ACHN (cell line): ENCODE data around the gene CDC42BPA.
"Not testable (repeated sequence)": the region's sequence is repeated elsewhere in the genome, so short reads cannot be mapped to it uniquely, and the experiment has no call there.

ENCODE experiments used
- DNase-seq: peaks from one replicate; pipeline ENCODE4 v3.0.0-alpha.2; 2015
- in situ Hi-C: cut with HindIII; loops from 2 replicates; pipeline ENCODE4 v1.10.0; 2017; ENCODE audit warnings: low sequenced_read_pairs, low pct_ligation_motif_present, low pct_unique_long_range_greater_than_20kb

The CDC42BPA gene

GRCh38 chr1:227342075-227342829, 24.0 kb upstream of the CDC42BPA start:
- peak; percentile 17 for DNase-seq
- in situ Hi-C loops, result no loop called here

DNA sequence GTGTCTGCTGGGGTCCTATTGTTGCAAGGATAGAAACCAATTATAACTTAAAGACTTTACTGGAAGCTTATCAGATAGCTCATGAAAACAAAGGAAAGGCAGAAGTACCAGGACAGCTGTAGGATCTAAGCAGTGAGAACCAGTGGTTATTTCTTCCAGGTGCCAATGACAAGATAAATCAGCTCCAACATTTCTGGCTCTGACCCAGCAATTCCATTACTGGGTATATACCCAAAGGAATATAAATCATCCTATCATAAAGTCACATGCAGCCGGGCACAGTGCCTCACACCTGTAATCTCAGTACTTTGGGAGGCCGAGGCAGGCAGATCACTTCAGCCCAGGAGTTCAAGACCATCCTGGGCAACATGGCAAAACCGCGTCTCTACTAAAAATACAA, 17.8 kb upstream of the CDC42BPA start:
- in situ Hi-C loops, DNase-seq: not testable (repeated sequence)

- in situ Hi-C loops, result no loop called here
- no peak for DNase-seq
Measured at GRCh38 chr1:227335242-227336020, 17.1 kb upstream of the CDC42BPA start.

- in situ Hi-C loops, result no loop called here
- peak; percentile 94 for DNase-seq
Measured at GRCh38 chr1:227333423-227333822, 15.1 kb upstream of the CDC42BPA start.

GRCh38 chr1:227330279-227331076, 12.2 kb upstream of the CDC42BPA start:
- in situ Hi-C loops, result no loop called here
- DNase-seq, result no peak

GRCh38 chr1:227328405-227329019, 10.2 kb upstream of the CDC42BPA start:
- in situ Hi-C loops, result no loop called here
- DNase-seq, result no peak

GRCh38 chr1:227325156-227325555, 6.9 kb upstream of the CDC42BPA start:
- in situ Hi-C loops, result no loop called here
- no peak for DNase-seq

- DNase-seq, result no peak
- in situ Hi-C loops, result no loop called here
Measured at GRCh38 chr1:227323967-227324268, 5.6 kb upstream of the CDC42BPA start.

DNA sequence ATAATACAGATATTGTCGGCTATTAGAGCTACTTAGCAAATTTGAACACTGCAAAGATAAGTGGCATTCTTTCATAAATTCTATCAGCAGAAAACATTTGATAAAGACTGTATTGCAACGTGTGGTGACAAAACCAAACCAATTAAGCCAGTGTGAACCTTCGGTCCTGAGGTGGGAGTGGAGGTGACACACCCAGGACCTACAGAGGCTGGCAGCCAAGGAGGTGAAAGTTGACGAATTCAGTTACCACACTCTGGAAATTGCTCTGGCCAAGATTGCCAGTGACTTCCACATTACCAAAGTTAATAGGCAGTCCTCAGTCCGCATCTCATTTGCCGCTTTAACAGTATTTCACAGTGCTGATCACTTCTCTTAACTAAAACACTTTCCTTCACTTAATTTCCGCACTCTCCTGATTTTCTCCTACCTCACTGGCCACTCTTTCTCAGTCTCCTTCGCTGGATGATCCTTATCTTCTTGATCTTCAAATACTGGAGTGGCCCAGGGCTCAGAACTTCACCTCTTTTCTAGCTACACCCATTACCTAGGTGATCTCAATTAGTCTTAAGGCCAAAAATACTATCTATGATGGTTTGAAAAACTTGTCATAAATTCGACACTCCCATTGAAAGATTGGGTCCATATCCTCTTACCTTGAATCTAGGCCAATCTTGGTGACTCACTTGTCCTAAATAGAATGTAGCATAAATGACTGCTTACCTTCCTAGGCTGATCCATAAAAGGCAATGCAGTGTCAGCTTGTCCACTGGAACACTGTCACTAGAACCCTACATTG, 5.1 kb upstream of the CDC42BPA start:
- no peak for DNase-seq
- in situ Hi-C loops, result no loop called here

- DNase-seq, result no peak
- in situ Hi-C loops, result no loop called here
Measured at GRCh38 chr1:227322376-227322775, 4.1 kb upstream of the CDC42BPA start.

DNA sequence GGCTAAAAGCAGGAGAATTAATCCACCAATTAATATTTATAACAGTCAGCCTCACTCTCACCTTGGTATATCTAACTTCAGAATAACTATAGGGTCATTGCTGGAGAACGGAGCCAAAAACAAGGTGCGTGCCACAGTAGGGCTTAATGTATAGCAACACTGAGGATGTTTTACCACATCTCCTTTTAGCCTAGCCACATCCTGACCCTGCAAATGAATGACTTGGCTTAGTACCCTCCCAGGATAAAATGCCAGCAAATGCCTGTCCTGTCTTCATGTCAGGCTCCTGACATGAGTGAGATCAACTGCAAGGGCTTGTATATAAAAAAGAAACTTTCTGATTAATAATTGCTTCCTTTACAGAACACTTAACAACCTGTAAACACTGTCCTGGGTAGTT, 2.7 kb upstream of the CDC42BPA start:
- in situ Hi-C loops, result no loop called here
- no peak for DNase-seq

DNA sequence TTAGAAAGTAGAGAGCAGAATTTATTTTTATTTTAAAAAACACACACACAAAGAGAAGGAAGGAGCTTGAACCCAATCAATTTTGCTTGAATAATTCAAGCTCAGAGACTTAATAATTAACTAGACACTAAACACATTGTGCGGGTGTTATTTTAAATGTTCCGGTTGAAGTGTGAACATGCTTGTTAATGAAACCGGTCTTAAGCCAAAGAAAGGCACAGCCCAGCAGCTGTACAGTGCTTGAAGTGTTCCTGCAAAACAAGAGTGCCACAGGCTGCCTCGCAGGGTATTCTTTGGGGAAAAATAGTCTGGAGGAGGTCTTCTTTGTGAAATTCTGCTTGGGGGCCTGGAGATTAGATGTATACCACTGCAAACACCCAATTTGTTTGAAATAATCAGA, 2.2 kb upstream of the CDC42BPA start:
- DNase-seq, result no peak
- in situ Hi-C loops, result no loop called here

DNA sequence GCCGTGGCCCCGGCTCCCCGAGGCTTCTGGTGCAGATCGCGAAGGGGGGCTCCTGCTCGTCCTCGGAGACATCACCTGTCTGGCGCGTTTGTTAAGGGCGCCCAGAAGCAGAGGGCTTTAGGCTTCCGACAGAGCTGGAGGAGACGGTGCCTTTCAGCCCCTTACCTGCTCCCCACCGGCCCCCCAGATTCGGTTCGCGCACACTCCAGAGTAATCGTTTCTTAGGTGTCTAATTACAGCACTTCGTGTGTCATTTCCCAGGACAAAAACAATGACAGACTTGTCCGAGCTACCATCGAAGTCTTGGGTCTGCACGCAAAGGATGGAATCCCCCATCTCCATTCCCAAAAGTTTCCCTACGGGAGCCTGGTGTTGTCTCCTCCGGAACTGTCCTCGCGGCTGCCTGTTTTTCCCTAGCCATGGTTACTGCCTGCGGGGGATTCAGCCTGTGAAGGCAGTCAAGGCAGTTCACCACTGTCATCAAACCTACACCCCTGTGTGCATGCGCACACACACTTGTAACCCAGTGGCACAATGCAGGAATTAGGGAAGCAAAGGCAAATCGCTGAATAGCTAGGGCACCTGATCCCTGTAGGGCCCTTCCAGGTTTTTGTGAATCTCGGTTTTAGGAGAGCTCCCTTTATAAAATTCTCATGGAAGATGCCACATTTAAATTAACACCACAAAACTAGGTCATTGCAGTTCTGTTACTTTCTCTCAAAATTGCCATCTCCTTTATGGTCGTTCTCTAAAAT, 738 bp upstream of the CDC42BPA start:
- in situ Hi-C loops, result no loop called here
- DNase-seq, result no peak

DNA sequence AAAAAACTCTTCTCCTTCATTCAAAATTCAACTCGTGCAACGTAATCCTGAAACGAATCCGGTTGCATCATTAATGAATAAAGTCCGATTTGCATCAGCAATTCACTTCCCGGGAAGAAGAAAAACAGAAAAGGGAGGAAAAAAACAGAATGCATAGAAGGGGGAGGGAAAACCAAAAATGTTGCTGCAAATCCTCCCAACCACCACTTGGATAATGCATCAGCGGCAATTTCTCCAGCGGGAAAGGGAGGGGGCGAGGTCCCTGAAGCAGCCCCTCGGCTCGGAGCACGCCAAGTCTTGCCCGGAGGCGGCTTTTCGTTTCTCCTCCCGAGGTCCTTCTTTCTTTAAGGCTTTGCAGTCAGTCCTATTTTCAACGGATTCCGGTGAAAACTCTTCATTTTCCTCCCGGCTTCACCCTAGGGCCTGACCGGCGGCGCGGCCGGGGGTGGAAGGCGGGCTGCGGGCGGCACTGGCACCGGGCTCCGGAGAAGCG, 723 bp downstream of the CDC42BPA start:
- DNase-seq, result peak; percentile 76

GRCh38 chr1:227317011-227317451, 1.3 kb downstream of the CDC42BPA start:
- in situ Hi-C loops, result no loop called here
- peak; percentile 41 for DNase-seq

More for the DNA sequence above, 723 bp downstream of the CDC42BPA start:
- in situ Hi-C loops, result no loop called here

DNA sequence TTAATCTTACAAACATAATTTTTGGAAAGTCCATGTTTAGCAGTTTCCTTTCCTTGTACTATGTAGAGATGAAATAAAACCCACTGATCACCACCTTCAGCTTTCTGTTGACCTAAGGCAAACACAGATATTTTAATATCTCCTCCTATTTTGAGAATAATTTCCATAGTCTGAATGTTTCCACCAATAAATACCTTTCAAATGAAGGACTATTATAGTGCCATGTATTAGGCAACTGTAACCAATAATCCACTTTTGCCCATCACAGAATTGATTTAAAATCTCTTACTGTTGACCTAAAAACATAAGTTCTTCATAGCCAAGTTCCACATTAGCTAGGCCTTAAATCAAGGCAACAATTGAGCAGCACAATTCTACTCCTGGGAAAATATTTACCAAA, 1.8 kb downstream of the CDC42BPA start:
- DNase-seq, result no peak
- in situ Hi-C loops, result no loop called here

GRCh38 chr1:227315629-227316346, 2.5 kb downstream of the CDC42BPA start:
- DNase-seq, result peak; percentile 71
- in situ Hi-C loops, result no loop called here
